Karpas-422 (cell line): ENCODE measurements around the gene DPM2. TPM values are rescaled to one million over a fixed set of nuclear protein-coding genes. Genes with fewer than 3 reads are reported as not detected.
A peak's percentile ranks its signal among the peaks of the same experiment; 100 is the strongest.

Experiments
- DNase-seq: peaks from one replicate; pipeline ENCODE4 v3.0.0-alpha.2; 2015
- H2AFZ ChIP-seq: fragments of 200-600 bp; sonication (generic); 2 replicates; pipeline ENCODE4 v1.6.1; 2014; ENCODE audit warnings: antibody characterized with exemption, low read length, mixed read lengths
- H3K27ac ChIP-seq: fragments of 200-600 bp; sonication (generic); 2 replicates; pipeline ENCODE4 v1.5.1; 2014; ENCODE audit warnings: mild to moderate bottlenecking, low read length, moderate library complexity
- H3K27me3 ChIP-seq: fragments of 200-600 bp; sonication (generic); 2 replicates; pipeline ENCODE4 v1.6.1; 2014; ENCODE audit warnings: low read length, mixed read lengths
- H3K36me3 ChIP-seq: fragments of 200-600 bp; sonication (generic); 2 replicates; pipeline ENCODE4 v1.6.1; 2014; ENCODE audit warnings: low read length, mixed read lengths; ENCODE audit not compliant: insufficient read depth
- H3K4me1 ChIP-seq: fragments of 200-600 bp; sonication (generic); 2 replicates; pipeline ENCODE4 v1.6.1; 2014; ENCODE audit warnings: mild to moderate bottlenecking, low read length, mixed read lengths
- H3K4me2 ChIP-seq: fragments of 200-600 bp; sonication (generic); 2 replicates; pipeline ENCODE4 v1.6.1; 2014; ENCODE audit warnings: low read length, low read depth, mild to moderate bottlenecking; ENCODE audit not compliant: poor library complexity, severe bottlenecking
- H3K4me3 ChIP-seq: fragments of 200-600 bp; sonication (generic); 2 replicates; pipeline ENCODE4 v1.5.1; 2014; ENCODE audit warnings: mild to moderate bottlenecking, antibody characterized with exemption, low read length, mixed read lengths
- H3K79me2 ChIP-seq: fragments of 200-600 bp; sonication (generic); 2 replicates; pipeline ENCODE4 v1.6.1; 2014; ENCODE audit warnings: mild to moderate bottlenecking, low read length, mixed read lengths
- H3K9ac ChIP-seq: fragments of 200-600 bp; sonication (generic); 2 replicates; pipeline ENCODE4 v1.6.0; 2014; ENCODE audit warnings: low read length
- H3K9me2 ChIP-seq: fragments of 200-600 bp; sonication (generic), shearing (Covaris generic); replicated peaks from 2 replicates; pipeline ENCODE4 v1.6.0; 2014; ENCODE audit warnings: mild to moderate bottlenecking, low read length, moderate library complexity; ENCODE audit not compliant: insufficient read depth
- H3K9me3 ChIP-seq: fragments of 300-700, 200-600 bp; sonication (generic); 2 replicates; pipeline ENCODE4 v1.6.1; 2014; ENCODE audit warnings: low read length, mixed read lengths
- H4K20me1 ChIP-seq: fragments of 200-600 bp; sonication (generic); 2 replicates; pipeline ENCODE4 v1.6.1; 2014; ENCODE audit warnings: mild to moderate bottlenecking, antibody characterized with exemption, low read length, low read depth; ENCODE audit not compliant: insufficient read depth
- total RNA-seq: library from RNA; depleted of rRNA; stranded (reverse); fragments of >200 nt; shearing (Covaris generic); gene quantifications from 2 replicates; pipeline ENCODE4 v1.2.3, GENCODE V29; 2014; ENCODE audit warnings: low replicate concordance

Gene DPM2
- total RNA-seq, 1 experiment from 2014 or later, result 34.4 TPM

- Histone ChIP-seq H3K9me3 (no peaks in the 10 kb centered on the region), H3K9ac (no peak overlapping the region), H2AFZ (no peak overlapping the region), H3K27me3 (no peaks in the 10 kb centered on the region), H3K4me2 (no peak overlapping the region), H3K27ac (no peak overlapping the region), H3K36me3 (peaks cover 3% of the 10 kb centered on the region; the same call in 1 of the 2 replicates), H4K20me1 (peaks cover 20% of the 10 kb centered on the region), H3K79me2 (peaks cover 19% of the 10 kb centered on the region), H3K4me1 (peaks cover 33% of the 10 kb centered on the region), H3K9me2 (no peaks in the 10 kb centered on the region), H3K4me3 (no peak overlapping the region)
- no peak for DNase-seq
Measured at GRCh38 chr9:127940593-127940992, 2.9 kb upstream of the DPM2 start.

DNA sequence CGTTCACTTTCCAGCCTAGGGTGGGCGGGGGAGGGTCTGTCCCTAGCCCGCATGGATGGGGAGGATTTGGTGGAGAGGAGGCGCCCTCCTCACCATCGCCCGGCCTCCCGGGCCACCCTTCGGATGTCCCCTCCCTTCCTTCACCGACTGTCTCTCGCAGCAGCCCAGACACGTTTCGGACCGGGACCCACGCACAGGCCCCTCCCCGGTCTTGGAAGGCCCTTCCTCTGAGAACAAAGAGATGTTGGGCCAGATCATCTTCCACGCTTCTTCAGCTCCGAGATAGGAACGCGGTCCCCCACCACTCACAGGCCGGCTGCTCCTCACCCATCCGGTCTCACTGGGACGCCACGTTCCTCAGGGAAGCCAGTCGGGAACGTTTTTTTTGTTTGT is 640 bp upstream of the DPM2 start:
- H3K4me1 ChIP-seq, result peaks cover 30% of the 10 kb centered on the region
- H3K27me3 ChIP-seq, result no peaks in the 10 kb centered on the region
- peak overlapping the region; percentile 50 for H3K9ac ChIP-seq
- H3K4me3 ChIP-seq, result peak overlapping the region; percentile 79
- H3K79me2 ChIP-seq, result peaks cover 20% of the 10 kb centered on the region
- peak overlapping the region; percentile 85 for H3K4me2 ChIP-seq
- no peak for DNase-seq
- H4K20me1 ChIP-seq, result peaks cover 30% of the 10 kb centered on the region
- H3K9me2 ChIP-seq, result no peaks in the 10 kb centered on the region
- peaks cover 3% of the 10 kb centered on the region; the same call in 1 of the 2 replicates for H3K36me3 ChIP-seq
- H3K27ac ChIP-seq, result no peak overlapping the region
- H3K9me3 ChIP-seq, result no peaks in the 10 kb centered on the region
- H2AFZ ChIP-seq, result peak overlapping the region; percentile 3; the same call in 1 of the 2 replicates

GRCh38 chr9:127937056-127937387 is 632 bp downstream of the DPM2 start:
- peak overlapping the region; percentile 85 for H3K4me2 ChIP-seq
- no peak overlapping the region for H2AFZ ChIP-seq
- H3K9ac ChIP-seq, result peak overlapping the region; percentile 83

DNA sequence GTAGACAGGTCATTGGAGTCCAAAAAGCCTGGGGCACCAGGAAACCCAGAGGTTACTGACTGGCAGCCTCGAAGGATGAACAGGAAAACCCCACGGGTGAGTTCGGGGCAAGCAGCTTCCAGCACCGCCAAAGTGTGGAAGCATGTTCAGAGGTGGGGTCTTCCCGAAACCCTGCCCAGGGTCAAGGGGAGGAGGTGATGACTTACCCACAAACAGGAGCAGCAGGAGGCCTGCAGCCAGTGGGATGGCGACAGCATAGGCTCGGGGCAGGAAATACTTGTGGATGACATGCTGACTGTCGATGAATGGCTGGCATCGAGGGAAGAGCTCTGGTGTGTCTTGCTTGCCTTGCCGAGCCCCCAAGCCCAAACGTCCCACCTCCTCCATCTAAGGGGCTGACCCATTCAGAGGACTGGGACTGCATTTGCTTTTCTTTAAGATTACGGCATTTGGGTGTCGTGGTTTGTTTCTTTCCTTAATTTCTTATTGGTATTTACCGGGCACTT is 1.3 kb downstream of the DPM2 start:
- Histone ChIP-seq H3K9me3 (no peaks in the 10 kb centered on the region), H3K27me3 (no peaks in the 10 kb centered on the region), H2AFZ (no peak overlapping the region), H3K9ac (peak overlapping the region; percentile 83), H3K36me3 (peaks cover 3% of the 10 kb centered on the region; the same call in 1 of the 2 replicates), H3K4me1 (peaks cover 30% of the 10 kb centered on the region), H3K79me2 (peaks cover 20% of the 10 kb centered on the region), H3K4me2 (peak overlapping the region; percentile 85), H4K20me1 (peaks cover 29% of the 10 kb centered on the region), H3K4me3 (peak overlapping the region; percentile 79), H3K27ac (no peak overlapping the region), H3K9me2 (no peaks in the 10 kb centered on the region)
- DNase-seq, result no peak

More at GRCh38 chr9:127937056-127937387, 632 bp downstream of the DPM2 start:
- peaks cover 3% of the 10 kb centered on the region; the same call in 1 of the 2 replicates for H3K36me3 ChIP-seq
- DNase-seq, result no peak
- H3K9me3 ChIP-seq, result no peaks in the 10 kb centered on the region
- no peaks in the 10 kb centered on the region for H3K27me3 ChIP-seq
- peaks cover 20% of the 10 kb centered on the region for H3K79me2 ChIP-seq
- no peaks in the 10 kb centered on the region for H3K9me2 ChIP-seq
- peaks cover 28% of the 10 kb centered on the region for H4K20me1 ChIP-seq
- H3K4me1 ChIP-seq, result peaks cover 28% of the 10 kb centered on the region
- H3K4me3 ChIP-seq, result peak overlapping the region; percentile 79
- H3K27ac ChIP-seq, result no peak overlapping the region

- Histone ChIP-seq H3K4me2 (peak overlapping the region; percentile 85), H3K9me3 (no peaks in the 10 kb centered on the region), H3K36me3 (peaks cover 3% of the 10 kb centered on the region; the same call in 1 of the 2 replicates), H3K79me2 (peaks cover 20% of the 10 kb centered on the region), H3K9ac (peak overlapping the region; percentile 83), H3K27ac (no peak overlapping the region), H4K20me1 (peaks cover 33% of the 10 kb centered on the region), H3K27me3 (no peaks in the 10 kb centered on the region), H3K4me3 (peak overlapping the region; percentile 79; the same call in 1 of the 2 replicates), H3K4me1 (peaks cover 36% of the 10 kb centered on the region), H3K9me2 (no peaks in the 10 kb centered on the region), H2AFZ (no peak overlapping the region)
- no peak for DNase-seq
Measured at GRCh38 chr9:127935765-127936221, 1.9 kb downstream of the DPM2 start.

GRCh38 chr9:127934986-127935385 is 2.7 kb downstream of the DPM2 start:
- no peak for DNase-seq
- Histone ChIP-seq H3K4me1 (peaks cover 41% of the 10 kb centered on the region), H3K36me3 (peaks cover 3% of the 10 kb centered on the region; the same call in 1 of the 2 replicates), H3K27me3 (no peaks in the 10 kb centered on the region), H3K9ac (no peak overlapping the region), H2AFZ (no peak overlapping the region), H3K9me3 (no peaks in the 10 kb centered on the region), H3K79me2 (peaks cover 20% of the 10 kb centered on the region), H3K9me2 (no peaks in the 10 kb centered on the region), H3K4me3 (no peak overlapping the region), H3K27ac (no peak overlapping the region), H4K20me1 (peaks cover 38% of the 10 kb centered on the region), H3K4me2 (no peak overlapping the region)

- H3K27me3 ChIP-seq, result no peaks in the 10 kb centered on the region
- peaks cover 41% of the 10 kb centered on the region for H3K4me1 ChIP-seq
- no peak overlapping the region for H3K27ac ChIP-seq
Measured at GRCh38 chr9:127934248-127934647, 3.4 kb downstream of the DPM2 start.

GRCh38 chr9:127931092-127931881 is 6.4 kb downstream of the DPM2 start:
- peaks cover 2% of the 10 kb centered on the region; the same call in 1 of the 2 replicates for H3K36me3 ChIP-seq
- DNase-seq, result peak; percentile 64
- peak overlapping the region; percentile 93 for H3K4me2 ChIP-seq
- H3K79me2 ChIP-seq, result peaks cover 8% of the 10 kb centered on the region
- no peaks in the 10 kb centered on the region for H3K9me3 ChIP-seq
- no peak overlapping the region for H3K27ac ChIP-seq
- H4K20me1 ChIP-seq, result peaks cover 41% of the 10 kb centered on the region
- peak overlapping the region; percentile 76 for H3K4me3 ChIP-seq
- H3K9me2 ChIP-seq, result no peaks in the 10 kb centered on the region
- H3K9ac ChIP-seq, result peak overlapping the region; percentile 56
- no peak overlapping the region; the same call in 1 of the 2 replicates for H2AFZ ChIP-seq
- peaks cover 28% of the 10 kb centered on the region for H3K4me1 ChIP-seq
- no peaks in the 10 kb centered on the region for H3K27me3 ChIP-seq

More at GRCh38 chr9:127934248-127934647, 3.4 kb downstream of the DPM2 start:
- Histone ChIP-seq H4K20me1 (peaks cover 43% of the 10 kb centered on the region), H3K36me3 (peaks cover 3% of the 10 kb centered on the region; the same call in 1 of the 2 replicates), H3K4me2 (no peak overlapping the region), H2AFZ (no peak overlapping the region), H3K9me2 (no peaks in the 10 kb centered on the region), H3K9me3 (no peaks in the 10 kb centered on the region), H3K4me3 (no peak overlapping the region), H3K9ac (no peak overlapping the region), H3K79me2 (peaks cover 20% of the 10 kb centered on the region)
- no peak for DNase-seq
